Mucosa of rectum (tissue), 2 donors: Measurements from ENCODE around the gene ETHE1.
A peak's percentile ranks its signal among the peaks of the same experiment; 100 is the strongest.

Experiments
- H3K27ac ChIP-seq, 2 donors: one replicate each; pipeline ENCODE4 v1.7.0; 2013; ENCODE audit warnings: inconsistent platforms in 2 of 2, low read depth in 2 of 2, low read length in 2 of 2
- H3K27me3 ChIP-seq, 2 donors: one replicate each; pipeline ENCODE4 v1.7.0; 2013; ENCODE audit warnings: low read length in 2 of 2; ENCODE audit not compliant: control insufficient read depth in 2 of 2, insufficient read depth in 2 of 2
- H3K36me3 ChIP-seq, 2 donors: one replicate each; pipeline ENCODE4 v1.7.0; 2013; ENCODE audit warnings: low read length in 2 of 2; ENCODE audit not compliant: control insufficient read depth in 2 of 2, insufficient read depth in 2 of 2
- H3K4me1 ChIP-seq, 2 donors: one replicate each; pipeline ENCODE4 v1.7.0; 2013; ENCODE audit warnings: low read length in 2 of 2, mild to moderate bottlenecking in 1 of 2; ENCODE audit not compliant: control insufficient read depth in 2 of 2, insufficient read depth in 2 of 2
- H3K4me3 ChIP-seq, 2 donors: one replicate each; pipeline ENCODE4 v1.7.0; 2013; ENCODE audit warnings: low read length in 2 of 2
- H3K9ac ChIP-seq, 2 donors: one replicate each; pipeline ENCODE4 v1.7.0; 2013; ENCODE audit warnings: low read length in 2 of 2, low read depth in 1 of 2, mild to moderate bottlenecking in 1 of 2
- H3K9me3 ChIP-seq, 2 donors: one replicate each; pipeline ENCODE4 v1.7.0; 2013; ENCODE audit warnings: low read length in 2 of 2; ENCODE audit not compliant: control insufficient read depth in 2 of 2
- donor health status: healthy.
- donor health status: Normal muscosa, but diverticular disease.

The ETHE1 gene

GRCh38 chr19:43563816-43564457, 36.9 kb upstream of the ETHE1 start:
- Histone ChIP-seq H3K36me3 (peaks cover 6 to 12% of the 10 kb centered on the region in 2 donors), H3K9me3 (no peaks in the 10 kb centered on the region), H3K27me3 (no peaks in the 10 kb centered on the region), H3K27ac (no peak overlapping the region), H3K4me3 (no peak overlapping the region), H3K9ac (no peak overlapping the region), H3K4me1 (peaks cover 0 to 6% of the 10 kb centered on the region in 2 donors)

GRCh38 chr19:43562698-43563241, 35.8 kb upstream of the ETHE1 start:
- no peak overlapping the region for H3K9ac ChIP-seq
- no peaks in the 10 kb centered on the region for H3K27me3 ChIP-seq
- H3K27ac ChIP-seq = peak overlapping the region; percentile 57 to 80

DNA sequence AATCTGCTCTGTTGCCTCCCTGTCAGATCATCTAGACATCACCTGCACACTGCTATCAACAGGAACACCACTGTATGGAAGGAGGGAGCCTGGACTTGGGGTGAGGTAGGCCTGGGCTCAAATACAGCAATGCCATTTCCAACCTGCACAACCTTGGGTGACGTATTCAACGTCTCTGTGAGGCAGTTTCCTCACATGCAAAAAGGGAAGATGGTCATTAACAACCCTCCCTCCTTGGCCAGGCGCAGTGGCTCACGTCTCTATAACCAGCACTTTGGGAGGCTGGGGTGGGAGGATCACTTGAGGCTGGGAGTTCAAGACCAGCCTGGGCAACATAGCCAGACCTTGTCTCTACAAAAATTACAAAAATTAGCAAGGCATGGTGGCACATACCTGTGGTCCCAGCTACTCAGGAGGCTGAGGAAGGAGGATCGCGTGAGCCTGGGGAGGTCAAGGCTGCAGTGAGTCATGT, 35.3 kb upstream of the ETHE1 start:
- Histone ChIP-seq H3K4me3 (peak overlapping the region in 1 of 2 donors; percentile 26), H3K27me3 (no peaks in the 10 kb centered on the region), H3K9ac (no peak overlapping the region), H3K9me3 (no peaks in the 10 kb centered on the region), H3K27ac (peak overlapping the region; percentile 57 to 80), H3K36me3 (peaks cover 6 to 12% of the 10 kb centered on the region in 2 donors), H3K4me1 (peaks cover 0 to 6% of the 10 kb centered on the region in 2 donors)

More at GRCh38 chr19:43562698-43563241, 35.8 kb upstream of the ETHE1 start:
- Histone ChIP-seq H3K9me3 (no peaks in the 10 kb centered on the region), H3K4me3 (peak overlapping the region in 1 of 2 donors; percentile 37), H3K36me3 (peaks cover 6 to 12% of the 10 kb centered on the region in 2 donors), H3K4me1 (peaks cover 0 to 6% of the 10 kb centered on the region in 2 donors)

- Histone ChIP-seq H3K9me3 (no peaks in the 10 kb centered on the region), H3K4me3 (no peak overlapping the region), H3K27ac (no peak overlapping the region), H3K27me3 (no peaks in the 10 kb centered on the region), H3K9ac (no peak overlapping the region), H3K4me1 (peaks cover 0 to 6% of the 10 kb centered on the region in 2 donors), H3K36me3 (peaks cover 6 to 12% of the 10 kb centered on the region in 2 donors)
These were observed 34.4 kb upstream of the ETHE1 start for GRCh38 chr19:43561139-43561970.

DNA sequence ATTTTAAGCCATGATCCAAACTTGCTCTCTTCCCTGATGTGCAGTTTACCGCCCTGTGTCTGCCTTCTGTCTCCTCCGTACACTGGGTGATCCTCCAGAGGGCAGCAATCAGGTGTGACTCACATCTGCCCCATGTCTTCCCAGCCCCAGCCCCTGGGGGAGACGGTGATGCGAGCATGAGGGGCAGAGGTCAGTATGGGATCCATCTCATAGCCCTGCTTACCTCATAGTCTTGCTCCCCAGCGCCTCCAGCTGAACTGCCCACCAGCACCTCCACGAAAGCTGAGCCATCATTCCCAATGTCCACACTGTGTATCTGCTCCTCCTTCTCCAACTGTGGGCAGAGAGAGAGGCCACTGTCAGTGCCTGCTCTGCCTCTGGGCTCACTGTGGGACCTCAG, 33.7 kb upstream of the ETHE1 start:
- Histone ChIP-seq H3K27ac (no peak overlapping the region), H3K36me3 (peaks cover 6 to 12% of the 10 kb centered on the region in 2 donors), H3K4me3 (no peak overlapping the region), H3K9ac (no peak overlapping the region), H3K4me1 (peaks cover 0 to 6% of the 10 kb centered on the region in 2 donors), H3K27me3 (no peaks in the 10 kb centered on the region), H3K9me3 (no peaks in the 10 kb centered on the region)

DNA sequence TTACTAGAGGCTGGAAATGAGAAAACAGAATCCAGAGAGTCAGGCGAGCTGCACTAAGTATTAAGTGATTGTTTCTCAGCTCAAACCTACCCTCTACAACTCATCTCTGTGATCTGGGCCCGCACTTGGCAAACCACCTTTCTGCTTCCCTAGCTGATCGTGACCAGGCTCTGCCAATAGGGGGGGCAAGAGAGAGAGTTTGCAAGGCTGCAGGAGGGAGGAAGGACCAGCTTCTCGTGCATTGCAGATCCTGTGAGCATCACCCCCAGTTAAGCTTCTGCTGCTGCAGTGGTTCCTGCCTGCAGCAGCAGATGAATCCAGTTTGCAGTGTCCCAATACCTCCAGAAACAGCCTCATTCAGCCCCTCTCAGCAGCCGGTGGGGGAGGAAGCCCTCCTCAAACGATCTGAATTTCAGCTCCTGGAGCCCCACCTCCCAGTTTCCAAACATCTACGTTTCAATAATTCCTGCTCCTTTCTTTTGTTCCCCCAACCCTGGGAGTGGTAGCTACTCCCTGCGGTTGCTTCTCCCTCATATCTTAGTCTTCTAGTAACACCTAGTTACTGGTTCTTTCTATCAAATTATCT, 28.3 kb upstream of the ETHE1 start:
- Histone ChIP-seq H3K9me3 (no peaks in the 10 kb centered on the region), H3K27me3 (no peaks in the 10 kb centered on the region), H3K4me1 (no peaks in the 10 kb centered on the region), H3K9ac (no peak overlapping the region), H3K27ac (no peak overlapping the region), H3K36me3 (peaks cover 29 to 35% of the 10 kb centered on the region in 2 donors), H3K4me3 (no peak overlapping the region)

DNA sequence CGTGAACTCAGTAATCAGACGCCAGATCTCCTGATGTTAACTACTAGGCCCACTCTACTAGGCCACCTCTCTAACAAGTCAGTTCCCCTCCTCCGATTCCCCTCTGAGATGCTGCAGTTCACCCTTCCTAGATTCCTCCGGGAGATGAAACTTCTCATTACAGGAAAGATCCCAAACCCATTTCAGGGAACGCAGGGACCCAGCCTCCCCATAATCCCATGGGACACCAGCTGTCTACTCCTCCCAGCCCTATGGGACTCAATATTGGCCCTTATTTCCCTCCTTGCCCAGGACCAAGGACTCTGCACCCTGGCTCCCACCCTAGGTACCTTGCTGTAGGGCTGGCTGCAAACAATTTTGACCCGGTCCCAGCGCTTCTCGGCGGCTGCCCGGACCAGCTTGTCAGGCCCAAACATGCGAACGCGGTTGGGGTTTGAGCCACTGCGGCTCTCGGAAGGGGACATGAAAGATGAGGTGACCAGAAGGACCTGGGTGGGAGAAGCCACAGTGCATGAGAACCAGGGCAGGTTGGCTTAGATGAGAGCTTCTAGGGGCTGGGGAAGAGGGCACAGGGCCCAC, 27.4 kb upstream of the ETHE1 start:
- H3K27me3 ChIP-seq = no peaks in the 10 kb centered on the region
- H3K27ac ChIP-seq = no peak overlapping the region
- H3K36me3 ChIP-seq = peaks cover 29 to 40% of the 10 kb centered on the region in 2 donors
- H3K9ac ChIP-seq = no peak overlapping the region
- H3K9me3 ChIP-seq = no peaks in the 10 kb centered on the region
- no peaks in the 10 kb centered on the region for H3K4me1 ChIP-seq
- no peak overlapping the region for H3K4me3 ChIP-seq

DNA sequence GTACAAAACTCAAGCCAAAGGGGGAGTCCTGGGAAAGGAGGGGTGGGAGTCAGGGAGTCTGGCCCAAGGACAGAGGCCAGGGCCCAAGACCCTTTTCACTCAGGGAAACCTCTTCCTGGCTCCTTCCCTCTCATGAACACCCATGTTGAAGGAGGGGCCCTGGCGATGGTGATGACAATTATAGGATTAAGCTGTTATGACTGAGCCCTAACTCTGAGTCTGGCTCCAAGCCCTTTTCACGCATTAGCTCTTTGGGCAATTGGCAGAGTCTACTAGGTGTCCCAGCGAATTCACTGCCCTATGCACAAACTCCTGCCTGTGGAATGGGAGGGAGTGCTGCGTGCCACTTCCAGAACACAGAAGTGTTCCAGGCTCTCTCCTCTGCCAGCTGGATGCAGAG, 26.7 kb upstream of the ETHE1 start:
- Histone ChIP-seq H3K4me3 (no peak overlapping the region), H3K36me3 (peaks cover 29 to 40% of the 10 kb centered on the region in 2 donors), H3K4me1 (no peaks in the 10 kb centered on the region), H3K9ac (no peak overlapping the region), H3K27me3 (no peaks in the 10 kb centered on the region), H3K9me3 (no peaks in the 10 kb centered on the region), H3K27ac (no peak overlapping the region)

DNA sequence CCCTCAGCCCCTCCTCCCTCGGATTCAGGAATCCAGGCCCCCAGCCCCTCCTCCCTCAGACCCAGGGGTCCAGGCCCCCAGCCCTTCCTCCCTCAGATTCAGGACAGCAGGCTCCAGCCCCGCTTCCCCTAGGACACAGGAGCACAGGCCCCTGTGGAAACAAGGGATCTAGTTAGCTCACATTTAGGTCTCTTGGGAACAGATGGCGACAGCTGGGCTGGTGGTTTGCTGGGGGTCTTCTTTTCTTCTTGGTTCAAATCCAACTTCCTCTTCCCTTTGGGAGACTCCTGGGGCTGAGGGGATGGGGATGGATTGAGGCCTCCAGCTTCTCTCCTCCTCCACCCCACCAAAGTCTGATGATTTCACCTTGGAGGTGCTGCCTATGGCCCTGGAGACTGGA, 25.6 kb upstream of the ETHE1 start:
- peaks cover 29 to 40% of the 10 kb centered on the region in 2 donors for H3K36me3 ChIP-seq

GRCh38 chr19:43552198-43552450, 25.1 kb upstream of the ETHE1 start:
- H3K9me3 ChIP-seq = no peaks in the 10 kb centered on the region
- H3K4me3 ChIP-seq = no peak overlapping the region
- H3K4me1 ChIP-seq = no peaks in the 10 kb centered on the region
- no peak overlapping the region for H3K27ac ChIP-seq
- H3K36me3 ChIP-seq = peaks cover 29 to 40% of the 10 kb centered on the region in 2 donors
- H3K9ac ChIP-seq = no peak overlapping the region
- H3K27me3 ChIP-seq = no peaks in the 10 kb centered on the region

More for the DNA sequence above, 25.6 kb upstream of the ETHE1 start:
- Histone ChIP-seq H3K9ac (no peak overlapping the region), H3K27ac (no peak overlapping the region), H3K27me3 (no peaks in the 10 kb centered on the region), H3K4me1 (no peaks in the 10 kb centered on the region), H3K4me3 (no peak overlapping the region), H3K9me3 (no peaks in the 10 kb centered on the region)
